Muscle of leg (tissue), 11 donors: Measurements from ENCODE around the gene GIMAP4. TPM values are rescaled to one million over a fixed set of nuclear protein-coding genes. Genes with fewer than 3 reads are reported as not detected.
"Not testable (repeated sequence)": the region's sequence is repeated elsewhere in the genome, so short reads cannot be mapped to it uniquely, and the experiment has no call there.

Experiments
- DNase-seq: peaks from one replicate; pipeline ENCODE4 v3.0.0; 2013
- H3K27ac ChIP-seq: one replicate; pipeline ENCODE4 v1.5.1; 2013; ENCODE audit warnings: mild to moderate bottlenecking, low read length, control low read depth
- H3K27me3 ChIP-seq: one replicate; pipeline ENCODE4 v1.6.1; 2013; ENCODE audit warnings: low read length; ENCODE audit not compliant: control insufficient read depth, insufficient read depth
- H3K36me3 ChIP-seq: one replicate; pipeline ENCODE4 v1.6.1; 2013; ENCODE audit warnings: low read length; ENCODE audit not compliant: control insufficient read depth, insufficient read depth
- H3K4me1 ChIP-seq: one replicate; pipeline ENCODE4 v1.6.1; 2013; ENCODE audit warnings: low read length; ENCODE audit not compliant: control insufficient read depth, insufficient read depth
- H3K4me3 ChIP-seq: one replicate; pipeline ENCODE4 v1.5.1; 2013; ENCODE audit warnings: low read length, control low read depth
- H3K9me3 ChIP-seq: replicated peaks from 2 replicates; pipeline ENCODE4 v1.6.1; 2013; ENCODE audit warnings: low read depth, low read length; ENCODE audit not compliant: control insufficient read depth
- WGBS: methylation state at CpG from one replicate; pipeline ENCODE4 v1.1.5; 2013; ENCODE audit warnings: missing lambda C conversion rate; ENCODE audit not compliant: insufficient coverage; 5-methylcytosine and 5-hydroxymethylcytosine counted together
- polyA plus RNA-seq, 8 donors: library from polyadenylated mRNA; unstranded; fragments of 120-200 nt; gene quantifications; one replicate each; pipeline versions ENCODE4 v1.2.1 to v1.2.3, GENCODE V29; 2013; ENCODE audit warnings: inconsistent platforms in 1 of 8, low replicate concordance in 1 of 8; ENCODE audit not compliant: insufficient read length in 8 of 8, insufficient read depth in 1 of 8
- total RNA-seq: library from RNA; stranded (reverse); fragments of 120-200 nt; gene quantifications from one replicate; pipeline ENCODE4 v1.2.4, GENCODE V29; 2013

GIMAP4 gene
- total and polyA plus RNA-seq, 9 donors, result 17.7 to 26.9 (median 20.7) TPM

DNA sequence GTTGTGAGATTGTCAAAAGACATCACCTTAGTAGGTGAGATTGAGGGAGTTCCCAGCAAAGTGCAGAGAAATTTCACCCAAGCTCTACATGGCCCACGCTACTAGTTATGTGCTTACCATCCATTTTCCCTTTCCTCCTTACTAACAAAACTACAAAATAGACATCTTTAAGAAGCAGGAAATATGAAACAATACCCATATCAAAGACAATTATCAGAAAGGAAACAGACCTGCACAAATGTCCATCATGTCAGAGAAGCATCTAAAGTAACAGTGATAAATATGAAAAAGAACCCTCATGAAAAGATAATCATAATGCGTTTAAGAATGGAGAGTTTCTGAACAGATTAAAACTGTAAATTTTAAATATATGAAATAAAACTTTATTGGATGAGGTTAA lies 28.2 kb downstream of the GIMAP4 start:
- Histone ChIP-seq H3K4me1 (no peaks in the 10 kb centered on the region), H3K36me3 (no peaks in the 10 kb centered on the region), H3K9me3 (peaks cover 11% of the 10 kb centered on the region), H3K4me3 (no peak overlapping the region), H3K27me3 (no peaks in the 10 kb centered on the region), H3K27ac (no peak overlapping the region)
- no peak for DNase-seq
- WGBS, result no CpG with 5 or more reads among the region's 2 CpGs

DNA sequence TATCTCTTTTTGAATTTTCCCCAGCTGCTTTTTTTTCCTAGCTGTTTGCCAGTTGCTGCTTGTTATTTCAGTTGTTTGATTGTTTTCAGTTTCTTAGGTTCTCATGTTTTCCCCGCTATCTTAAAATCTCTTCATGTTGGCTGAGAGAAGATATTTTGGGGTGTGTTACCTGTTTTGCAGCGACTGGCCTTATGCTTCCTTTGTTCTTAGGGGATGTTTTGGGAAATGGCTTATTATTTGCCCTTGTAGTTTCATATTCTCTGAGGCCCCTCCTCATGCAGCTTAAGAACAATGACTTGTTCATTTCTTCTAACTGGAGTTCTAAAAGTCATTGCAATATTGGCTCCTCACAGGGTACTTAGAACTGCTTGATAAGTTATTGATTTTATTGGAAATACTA lies 36.4 kb downstream of the GIMAP4 start:
- not testable (repeated sequence) for H3K4me3 ChIP-seq, H3K36me3 ChIP-seq, H3K27me3 ChIP-seq, H3K4me1 ChIP-seq, H3K9me3 ChIP-seq, DNase-seq, H3K27ac ChIP-seq
- no CpG with 5 or more reads among the region's 2 CpGs for whole genome bisulfite sequencing

DNA sequence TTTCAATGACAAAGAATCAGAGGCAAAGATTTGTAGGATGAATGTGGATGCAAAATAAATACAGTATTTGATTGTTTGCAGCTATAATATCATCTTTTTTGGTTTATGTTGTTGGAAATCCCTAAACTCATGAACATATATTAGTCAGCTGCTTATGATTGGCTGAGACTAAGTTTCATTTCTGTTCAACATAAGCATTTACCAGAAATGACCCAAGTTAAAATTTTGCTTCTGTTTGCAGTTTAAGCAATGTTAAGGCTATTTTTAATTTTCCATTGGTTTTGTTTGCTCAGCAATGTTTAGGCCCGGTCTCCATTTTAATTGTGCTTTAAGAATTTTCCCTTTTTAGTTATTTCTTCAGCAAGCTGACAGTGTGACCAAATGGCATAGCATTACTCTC lies 43.0 kb downstream of the GIMAP4 start:
- Histone ChIP-seq H3K4me3 (no peak overlapping the region), H3K27me3 (no peaks in the 10 kb centered on the region), H3K27ac (no peak overlapping the region), H3K4me1 (no peaks in the 10 kb centered on the region), H3K9me3 (no peaks in the 10 kb centered on the region), H3K36me3 (no peaks in the 10 kb centered on the region)
- peak; percentile 31 for DNase-seq
- no CpG with 5 or more reads among the region's 1 CpG for WGBS

DNA sequence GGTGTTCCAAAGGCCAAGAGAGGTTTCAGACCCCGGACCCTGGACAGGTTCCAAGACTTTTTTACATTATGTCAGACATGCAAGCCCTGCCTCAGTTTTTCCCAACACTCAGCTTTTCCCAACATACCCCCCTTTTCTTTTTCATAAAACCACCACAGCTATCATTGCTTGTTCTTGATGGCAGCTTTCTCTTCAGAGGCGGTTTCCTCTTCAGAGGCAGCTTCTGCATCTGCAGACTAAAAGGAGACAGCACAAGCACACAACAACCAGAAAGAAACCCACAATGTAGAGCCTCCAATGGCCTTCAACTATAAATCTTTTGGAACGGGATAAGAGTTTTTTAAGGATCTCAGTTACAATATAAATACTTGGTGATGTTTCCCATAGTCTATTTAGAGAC lies 45.7 kb downstream of the GIMAP4 start:
- Histone ChIP-seq H3K27me3 (no peaks in the 10 kb centered on the region), H3K9me3 (no peaks in the 10 kb centered on the region), H3K36me3 (no peaks in the 10 kb centered on the region), H3K27ac (no peak overlapping the region), H3K4me3 (no peak overlapping the region), H3K4me1 (no peaks in the 10 kb centered on the region)
- DNase-seq, result no peak
- WGBS, result 57% methylated on average over 1 of the region's 3 CpGs

DNA sequence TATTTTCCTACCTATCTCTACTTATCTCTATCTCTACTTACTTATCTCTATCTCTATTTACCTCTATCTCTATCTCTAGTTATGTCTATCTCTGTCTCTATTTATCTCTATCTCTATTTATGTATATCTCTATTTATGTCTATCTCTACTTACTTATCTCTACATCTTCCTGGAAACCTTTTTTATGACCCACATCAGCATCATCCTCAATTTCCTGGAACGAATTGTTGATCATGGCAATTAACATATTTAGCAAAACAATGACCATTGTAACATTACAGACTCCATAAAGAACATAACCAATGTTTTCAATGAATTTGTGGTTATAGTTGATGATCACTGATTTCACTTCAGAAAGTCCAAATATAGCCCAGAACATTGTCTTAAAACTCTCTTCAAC lies 46.7 kb downstream of the GIMAP4 start:
- Histone ChIP-seq H3K4me1 (no peaks in the 10 kb centered on the region), H3K9me3 (no peaks in the 10 kb centered on the region), H3K27me3 (no peaks in the 10 kb centered on the region), H3K27ac (no peak overlapping the region), H3K36me3 (no peaks in the 10 kb centered on the region), H3K4me3 (no peak overlapping the region)
- WGBS, result no CpG with 5 or more reads among the region's 1 CpG
- DNase-seq, result no peak

GRCh38 chr7:150614426-150614825 lies 47.2 kb downstream of the GIMAP4 start:
- not testable (repeated sequence) for H3K36me3 ChIP-seq, H3K4me1 ChIP-seq, DNase-seq, H3K27ac ChIP-seq, H3K4me3 ChIP-seq, H3K9me3 ChIP-seq, H3K27me3 ChIP-seq
- WGBS, result 78% methylated on average over 1 of the region's 1 CpG

DNA sequence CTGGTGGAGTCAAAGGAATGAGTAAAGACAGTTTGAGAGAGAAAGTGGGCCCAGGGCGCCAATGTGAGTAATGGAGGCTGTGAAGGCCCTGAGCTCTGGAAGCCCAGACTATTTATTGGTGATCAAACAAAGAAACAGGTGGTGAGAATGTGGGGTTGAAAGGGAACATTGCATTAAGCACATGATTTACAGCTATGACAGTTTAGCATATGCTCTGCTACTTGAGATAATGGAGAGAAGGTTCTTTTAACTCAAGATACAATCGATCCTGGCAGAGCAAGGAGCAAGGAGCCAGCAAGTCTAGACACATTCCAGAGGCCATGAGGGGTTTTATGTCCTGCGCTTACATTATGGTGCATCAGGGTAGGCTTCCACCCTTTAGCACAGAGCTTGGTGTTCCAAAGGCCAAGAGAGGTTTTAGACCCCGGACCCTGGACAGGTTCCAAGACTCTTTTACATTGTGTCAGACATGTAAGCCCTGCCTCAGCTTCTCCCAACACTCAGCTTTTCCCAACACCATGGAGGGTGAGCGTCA lies 48.1 kb downstream of the GIMAP4 start:
- not testable (repeated sequence) for H3K36me3 ChIP-seq, H3K9me3 ChIP-seq
- 59% methylated on average over 4 of the region's 5 CpGs for WGBS

DNA sequence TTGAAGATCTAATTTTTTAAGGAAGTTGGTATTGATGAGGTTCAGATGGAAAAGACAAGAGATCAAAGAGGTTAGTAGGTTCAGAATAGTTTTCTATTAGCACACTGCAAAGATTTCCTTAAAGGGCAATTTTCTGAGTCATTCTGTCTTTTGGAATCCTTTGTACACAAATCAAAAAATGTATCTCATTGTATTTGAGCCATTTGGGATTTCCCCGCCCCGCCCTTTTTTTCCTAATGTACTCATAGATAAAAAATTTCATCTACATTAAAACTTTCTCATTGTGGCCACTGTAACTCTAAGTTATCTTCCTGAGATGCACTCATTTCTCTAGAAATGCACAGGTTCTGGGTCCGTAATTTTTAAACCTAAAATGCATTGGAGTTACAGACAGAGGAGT lies 52.9 kb downstream of the GIMAP4 start:
- H3K4me3 ChIP-seq, result no peak overlapping the region
- 85% methylated on average over 3 of the region's 3 CpGs for WGBS
- H3K9me3 ChIP-seq, result no peaks in the 10 kb centered on the region
- H3K27ac ChIP-seq, result no peak overlapping the region
- H3K36me3 ChIP-seq, result no peaks in the 10 kb centered on the region
- H3K27me3 ChIP-seq, result no peaks in the 10 kb centered on the region
- H3K4me1 ChIP-seq, result no peaks in the 10 kb centered on the region
- DNase-seq, result no peak

More for the DNA sequence above, 48.1 kb downstream of the GIMAP4 start:
- H3K27ac ChIP-seq, H3K27me3 ChIP-seq, H3K4me3 ChIP-seq, H3K4me1 ChIP-seq, DNase-seq: not testable (repeated sequence)

DNA sequence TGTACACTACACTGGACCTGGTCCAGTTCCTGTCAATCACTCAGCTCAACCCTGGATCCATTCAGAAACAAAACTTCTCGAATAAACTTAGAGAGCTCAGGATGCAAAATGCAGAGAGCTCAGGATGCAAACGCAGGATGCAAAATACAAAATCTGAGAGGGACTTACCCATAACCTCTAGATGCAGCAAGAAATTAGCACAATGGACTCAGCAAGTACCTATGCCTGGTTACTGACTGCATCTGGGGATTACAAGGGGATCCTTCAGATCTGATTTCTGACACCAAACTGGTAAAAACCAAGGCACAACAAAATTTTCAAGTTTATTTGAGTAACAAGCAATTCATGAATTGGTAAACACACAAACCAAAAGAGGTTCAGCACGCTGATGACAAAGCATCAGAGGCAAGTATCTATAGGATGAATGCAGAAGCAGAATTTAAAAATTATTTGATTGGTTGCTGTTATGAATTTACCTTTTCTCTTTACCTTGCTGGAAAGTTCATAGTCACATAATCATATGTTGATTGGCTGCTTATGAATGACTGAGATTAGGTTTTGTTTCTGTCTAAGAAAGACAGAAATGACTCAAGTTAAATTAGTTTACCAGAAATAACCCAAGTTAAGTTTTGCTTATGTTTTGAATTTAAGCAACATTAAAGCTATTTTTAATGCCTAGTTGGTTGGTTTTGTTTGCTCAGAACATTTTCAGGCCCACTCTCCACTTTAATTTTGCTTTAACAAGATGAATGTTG lies 53.6 kb downstream of the GIMAP4 start:
- Histone ChIP-seq H3K36me3 (no peaks in the 10 kb centered on the region), H3K4me1 (no peaks in the 10 kb centered on the region), H3K27ac (no peak overlapping the region), H3K9me3 (no peaks in the 10 kb centered on the region), H3K27me3 (no peaks in the 10 kb centered on the region), H3K4me3 (no peak overlapping the region)
- no peak for DNase-seq
- no CpG with 5 or more reads among the region's 3 CpGs for WGBS

GRCh38 chr7:150621376-150621775 lies 54.2 kb downstream of the GIMAP4 start:
- Histone ChIP-seq H3K9me3 (no peaks in the 10 kb centered on the region), H3K36me3 (no peaks in the 10 kb centered on the region), H3K4me3 (no peak overlapping the region), H3K27me3 (no peaks in the 10 kb centered on the region), H3K27ac (no peak overlapping the region), H3K4me1 (no peaks in the 10 kb centered on the region)
- no CpG with 5 or more reads among the region's 1 CpG for WGBS
- no peak for DNase-seq
